DMS114 treated with DMSO at 0.1 percent for 48 hours (cell line): Measurements from ENCODE around the gene DUOX1.

ENCODE experiments used
- DNase-seq: peaks from one replicate; lab custom pipeline; 2025; ENCODE audit not compliant: unreplicated experiment; lab: John Stamatoyannopoulos, UW

The DUOX1 gene

DNA sequence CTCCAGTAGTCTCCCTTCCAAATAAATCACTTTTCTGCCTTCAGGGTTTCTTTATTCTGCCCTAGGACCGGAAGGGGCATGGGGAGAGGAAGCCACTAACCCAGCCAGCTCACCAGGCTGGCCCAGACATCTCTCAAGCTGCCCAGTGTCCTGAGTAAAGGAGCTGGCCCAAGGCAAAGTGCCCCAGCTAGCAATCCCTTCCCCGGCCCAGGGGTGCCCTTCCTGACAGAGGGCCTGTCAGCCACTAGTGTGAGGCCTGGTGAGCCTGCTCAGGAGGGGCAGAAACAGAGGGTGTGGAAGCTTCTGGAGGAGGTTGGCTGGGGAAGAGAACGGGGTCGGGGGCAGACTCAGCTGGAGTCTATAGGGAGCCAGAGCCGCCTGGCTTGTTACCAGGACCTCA, 35.7 kb downstream of the DUOX1 start:
- DNase-seq, result no peak

DNA sequence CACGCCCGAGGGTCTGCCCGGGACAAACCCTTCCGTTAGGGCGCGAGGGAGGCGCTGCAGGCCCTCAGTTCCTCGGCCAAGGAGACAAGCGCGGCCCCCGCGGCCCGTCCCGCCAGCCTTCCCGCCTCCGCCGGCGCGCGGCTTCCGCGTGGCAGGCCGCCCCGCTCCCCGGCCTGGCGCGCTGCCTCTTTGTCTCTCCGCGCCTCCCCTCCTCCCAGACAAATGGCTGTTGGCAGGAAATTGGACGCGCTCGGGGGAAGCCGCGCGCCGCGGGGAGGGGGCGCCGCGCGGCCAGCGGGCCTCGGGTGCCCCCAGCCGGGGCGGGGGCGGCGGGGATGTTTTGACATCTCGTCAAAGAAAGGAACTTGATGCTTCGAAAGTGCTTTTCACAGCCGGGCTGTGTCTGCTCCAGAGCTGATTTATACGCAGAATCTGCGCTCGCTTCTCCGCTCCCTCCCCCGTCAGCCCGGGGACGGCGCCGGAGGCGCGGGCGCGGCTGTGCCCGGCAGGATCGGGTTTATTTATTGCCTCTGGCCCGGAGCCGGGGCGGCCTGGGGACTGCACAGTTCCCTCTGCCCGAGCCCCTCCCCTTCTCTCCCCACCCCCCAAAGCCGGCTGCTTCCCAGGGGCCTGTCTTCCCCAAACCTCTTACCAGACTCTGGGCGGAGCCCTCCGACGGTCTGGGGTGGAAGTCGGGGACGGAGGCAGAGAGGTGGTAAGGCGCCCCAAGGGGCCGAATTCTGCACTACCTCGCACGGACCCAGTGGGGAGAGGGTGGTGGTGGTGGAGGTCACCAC, 37.2 kb downstream of the DUOX1 start:
- DNase-seq, result peak; percentile 59

GRCh38 chr15:45167631-45168205, 37.9 kb downstream of the DUOX1 start:
- no peak for DNase-seq

GRCh38 chr15:45168286-45168685, 38.5 kb downstream of the DUOX1 start:
- no peak for DNase-seq

DNA sequence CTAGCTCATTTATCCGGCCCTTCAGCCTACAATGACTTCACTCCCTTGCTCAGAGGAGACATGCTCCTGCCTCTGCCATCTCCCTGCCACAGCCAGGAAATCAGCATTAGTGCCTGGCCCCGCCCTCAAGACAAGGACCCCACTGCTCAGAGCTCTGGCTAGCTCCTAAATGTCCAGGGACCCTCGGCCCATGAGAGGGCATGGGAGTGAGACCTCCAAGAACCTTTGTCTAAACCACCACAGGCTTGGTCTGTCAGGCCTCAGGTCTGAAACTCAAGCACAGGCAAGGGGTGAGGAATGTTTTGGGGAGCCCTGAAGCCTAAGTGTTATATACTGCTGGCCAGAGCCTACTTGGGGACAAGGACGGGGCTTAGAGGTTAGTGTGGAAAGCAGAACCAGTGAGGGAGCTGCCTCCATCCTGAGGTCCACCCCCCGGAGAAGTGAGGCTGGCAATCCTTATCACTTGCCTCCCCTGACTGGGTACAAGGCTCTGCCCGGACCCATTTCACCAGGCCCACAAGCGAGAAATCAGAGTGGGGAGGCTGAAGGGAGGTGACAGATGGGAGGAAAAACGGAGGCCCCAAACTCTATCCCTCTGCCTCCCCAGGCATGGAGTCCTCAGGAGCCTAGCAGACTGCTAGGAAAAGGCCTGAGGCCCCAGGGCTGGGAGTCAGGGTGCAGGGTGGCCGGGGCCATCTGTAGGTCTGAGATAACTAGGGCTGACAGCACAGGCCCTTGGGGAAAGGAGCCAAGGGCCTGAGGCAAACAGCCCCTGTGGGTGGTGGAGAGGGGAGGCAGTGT, 39.2 kb downstream of the DUOX1 start:
- no peak for DNase-seq

GRCh38 chr15:45169608-45170480, 40.0 kb downstream of the DUOX1 start:
- no peak for DNase-seq

- no peak for DNase-seq
Measured at GRCh38 chr15:45171912-45172311, 42.1 kb downstream of the DUOX1 start.

DNA sequence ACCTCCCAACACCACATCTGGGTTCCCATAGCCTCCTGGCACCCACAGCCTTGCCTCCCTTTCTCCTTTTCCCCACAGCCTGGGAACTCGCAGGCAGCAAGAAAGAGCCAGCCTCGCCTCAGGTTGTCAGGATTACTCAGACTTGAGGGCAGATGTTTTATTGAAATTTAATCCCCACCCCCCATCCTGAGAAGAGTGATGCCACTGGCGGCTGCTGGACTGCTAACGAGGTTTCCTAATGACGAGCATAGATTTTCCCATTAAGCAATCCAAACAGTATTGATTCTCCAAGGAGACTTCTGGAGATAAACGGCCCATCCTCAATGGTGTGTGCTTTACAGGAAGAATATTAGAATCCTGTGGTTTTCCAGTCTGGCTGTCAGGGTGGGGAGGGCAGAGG, 44.3 kb downstream of the DUOX1 start:
- no peak for DNase-seq

- no peak for DNase-seq
Measured at GRCh38 chr15:45174577-45174976, 44.8 kb downstream of the DUOX1 start.

DNA sequence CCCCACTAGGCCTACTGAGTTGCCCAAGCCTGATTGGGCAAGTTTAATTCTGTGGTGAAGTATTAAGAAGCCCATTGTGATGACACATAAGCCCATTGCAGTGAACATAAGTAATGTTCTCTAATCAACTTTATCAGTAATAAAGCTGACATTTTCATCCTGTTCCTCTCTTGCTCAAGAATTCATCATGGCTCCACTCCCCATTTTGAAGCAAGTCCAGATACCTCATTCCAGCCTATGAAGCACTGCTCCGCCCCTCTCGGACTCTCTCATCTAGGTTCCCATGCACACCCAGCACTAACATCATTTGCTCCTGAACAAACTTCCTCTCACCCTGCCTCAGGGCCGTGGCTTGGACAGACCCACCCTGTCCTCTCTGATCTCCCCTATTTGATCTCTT, 47.5 kb downstream of the DUOX1 start:
- no peak for DNase-seq

DNA sequence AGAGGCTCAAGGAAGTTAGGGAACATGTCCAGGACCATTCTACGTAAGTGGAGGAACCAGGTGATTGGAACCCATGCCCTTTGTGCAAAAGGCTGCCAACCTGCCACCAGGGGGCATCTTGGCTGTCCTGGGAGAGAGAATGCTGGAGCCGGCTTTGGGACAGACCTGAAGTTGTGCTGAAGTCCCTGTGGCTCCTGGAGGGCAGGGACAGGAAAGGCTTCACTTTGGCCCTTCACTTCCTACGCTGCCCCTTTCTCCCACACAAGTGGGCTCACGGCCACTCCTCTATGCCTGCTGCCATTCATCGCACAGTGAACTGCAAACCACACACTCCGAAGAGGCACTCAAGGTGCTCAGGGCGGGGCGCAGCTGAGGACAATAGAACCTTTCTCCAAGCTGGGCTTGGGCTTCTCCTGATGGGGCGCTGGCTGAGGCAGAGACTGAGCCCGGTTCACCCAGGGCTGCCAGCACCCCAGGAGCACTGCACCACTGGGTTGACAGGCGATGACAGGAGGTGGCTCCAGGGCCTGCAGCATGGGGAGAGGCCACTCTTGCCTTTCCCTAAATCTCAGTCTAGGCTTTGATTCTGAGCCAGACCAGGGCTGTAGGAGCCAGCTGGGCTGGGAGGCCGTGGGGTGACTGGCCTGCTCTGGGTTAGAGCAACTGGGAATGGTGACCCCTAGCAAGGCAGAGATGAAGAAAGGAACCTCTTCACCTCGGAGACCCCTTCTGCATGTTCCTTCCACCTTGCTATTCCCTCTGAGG, 49.6 kb downstream of the DUOX1 start:
- no peak for DNase-seq

DNA sequence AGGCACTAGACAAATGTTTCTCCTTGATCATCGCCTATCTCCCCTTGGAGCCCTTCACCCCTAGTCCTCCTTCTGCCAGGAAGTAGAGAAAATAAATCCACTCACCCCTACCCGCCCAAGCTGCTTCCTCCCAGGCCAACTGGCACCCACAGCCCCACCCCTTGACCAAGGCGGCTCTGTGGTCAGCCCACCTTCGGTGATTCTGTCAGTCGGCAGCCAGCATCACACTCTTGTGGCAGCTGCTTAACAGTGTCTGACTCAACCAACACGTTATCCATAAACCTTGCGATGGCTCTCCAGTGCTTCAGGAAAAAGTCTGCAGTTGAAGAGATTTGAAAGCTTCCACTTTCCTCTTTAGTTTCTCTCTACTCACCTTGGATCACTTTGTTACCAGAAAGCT, 50.4 kb downstream of the DUOX1 start:
- DNase-seq, result no peak

GRCh38 chr15:45180648-45181436, 51.0 kb downstream of the DUOX1 start:
- no peak for DNase-seq

DNA sequence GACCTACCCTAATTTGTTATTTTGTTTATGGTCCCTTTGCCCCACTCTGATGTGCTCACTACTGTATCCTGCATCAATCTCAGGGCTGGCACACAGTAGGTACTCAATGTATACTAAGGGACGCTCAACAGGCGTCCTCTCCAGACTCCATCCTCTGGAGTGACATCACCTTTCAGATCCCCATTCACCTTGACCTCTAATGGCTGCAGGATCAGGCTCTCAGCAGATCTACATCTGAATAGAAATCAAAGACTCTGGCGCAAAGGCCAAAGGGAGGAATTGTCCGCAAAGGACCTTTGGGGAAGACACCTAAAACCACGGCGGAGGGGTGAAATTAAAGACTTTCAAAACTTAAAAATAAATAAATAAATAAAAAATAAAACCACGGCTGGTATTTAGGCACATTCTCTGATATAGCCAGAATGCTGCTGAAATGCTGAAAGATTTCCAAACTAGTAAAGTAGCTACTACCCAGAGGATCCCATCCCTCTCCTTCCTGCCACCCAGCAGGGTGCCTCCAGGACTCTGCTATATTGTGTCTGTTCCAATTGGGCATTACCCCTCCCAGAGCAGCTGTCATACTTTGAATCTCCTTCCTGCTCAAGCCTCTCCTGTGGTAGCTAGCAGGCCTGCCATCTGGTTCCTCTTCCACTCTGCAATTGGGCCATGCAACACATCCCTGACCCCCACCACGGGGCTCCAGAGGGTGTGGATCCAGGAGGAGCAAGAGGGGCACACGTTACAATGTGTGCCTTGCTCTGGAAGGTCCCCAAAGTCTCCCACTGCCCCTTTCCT, 51.9 kb downstream of the DUOX1 start:
- no peak for DNase-seq

DNA sequence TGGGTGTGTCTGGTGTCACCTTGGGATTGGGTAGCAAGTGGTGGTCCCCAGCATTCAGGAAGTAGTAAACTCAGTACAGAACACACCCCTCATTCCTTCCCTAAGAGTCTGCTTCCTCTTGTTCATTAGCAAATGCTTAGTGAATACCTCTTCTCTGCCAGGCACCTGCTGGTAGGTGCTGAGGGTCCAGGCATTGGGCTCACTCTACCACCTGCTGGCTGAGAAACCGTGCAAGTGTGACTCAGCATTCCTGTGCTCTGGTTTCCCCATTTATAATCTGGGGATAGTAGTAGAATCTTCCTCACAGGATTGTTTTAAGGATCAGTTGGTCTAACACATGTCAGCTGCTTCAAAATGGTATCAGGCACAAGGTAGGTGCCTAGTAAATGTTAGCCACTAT, 53.2 kb downstream of the DUOX1 start:
- no peak for DNase-seq

GRCh38 chr15:45183511-45183910, 53.7 kb downstream of the DUOX1 start:
- DNase-seq, result no peak

- no peak for DNase-seq
Measured at GRCh38 chr15:45184562-45185041, 54.8 kb downstream of the DUOX1 start.

DNA sequence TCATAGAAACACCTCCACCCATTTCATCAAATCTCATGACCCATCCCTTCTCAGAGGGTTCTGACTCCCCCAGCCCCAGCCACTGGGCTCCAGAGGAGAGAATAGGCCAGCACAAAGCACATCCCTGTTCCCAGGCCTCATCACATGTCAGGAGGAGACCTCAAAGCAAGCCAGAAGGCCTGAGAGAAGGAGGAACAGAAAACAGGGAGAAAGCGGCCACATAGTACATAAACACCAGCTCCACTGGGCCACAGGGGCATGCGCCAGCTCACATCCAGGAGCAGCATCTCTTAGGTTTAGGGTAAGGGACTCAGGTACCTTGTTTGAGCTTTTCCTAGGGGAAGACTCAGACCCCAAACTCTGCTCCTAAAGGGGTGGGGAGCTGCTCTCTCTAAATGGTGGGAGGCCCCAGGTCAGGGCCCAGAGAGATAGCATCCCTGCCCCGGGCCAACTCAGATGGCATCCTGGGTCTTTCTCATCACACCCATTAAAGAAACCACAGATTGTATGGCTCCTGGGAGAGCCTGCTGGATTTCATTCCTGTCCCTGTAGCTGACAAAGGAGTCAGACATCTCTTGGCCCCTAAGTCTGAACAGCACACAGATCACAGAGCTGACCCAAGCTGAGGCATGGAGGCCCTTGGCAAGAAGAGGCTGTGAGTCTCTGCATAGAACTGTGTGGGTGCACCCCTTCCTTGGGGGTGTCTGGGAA, 55.4 kb downstream of the DUOX1 start:
- DNase-seq, result no peak
